Neural crest cell (in vitro differentiated cells): ENCODE measurements around the gene ST7. TPM values are rescaled to one million over a fixed set of nuclear protein-coding genes. Genes with fewer than 3 reads are reported as not detected.

Experiments used
- DNase-seq: peaks from one replicate; pipeline ENCODE4 v3.0.0; 2021; ENCODE audit warnings: low read depth, mixed read lengths, low spot score
- H3K27ac Mint-ChIP-seq: one replicate; pipeline ENCODE4 v1.8.0; 2021; ENCODE audit warnings: mild to moderate bottlenecking, mixed read lengths; ENCODE audit not compliant: unreplicated experiment
- H3K27me3 Mint-ChIP-seq: 2 replicates; pipeline ENCODE4 v1.8.0; 2021; ENCODE audit warnings: low read depth, mild to moderate bottlenecking, mixed read lengths
- H3K36me3 Mint-ChIP-seq: 2 replicates; pipeline ENCODE4 v1.8.0; 2021; ENCODE audit warnings: low read depth, mild to moderate bottlenecking, mixed read lengths
- H3K4me1 Mint-ChIP-seq: 2 replicates; pipeline ENCODE4 v1.8.0; 2021; ENCODE audit warnings: mixed read lengths
- H3K4me3 Mint-ChIP-seq: one replicate; pipeline ENCODE4 v1.8.0; 2021; ENCODE audit warnings: mild to moderate bottlenecking, mixed read lengths
- H3K9me3 Mint-ChIP-seq: 2 replicates; pipeline ENCODE4 v1.8.0; 2021; ENCODE audit warnings: mixed read lengths
- total RNA-seq: library from RNA; stranded (reverse); gene quantifications from 2 replicates; pipeline ENCODE4 v1.2.1, GENCODE V29; 2021
- TF ChIP-seq, protein P1 (sequence below): fragments of 200-600 bp; sonication (generic); conservative IDR thresholded peaks from 2 replicates; pipeline ENCODE4 v1.5.0; 2021; ENCODE audit warnings: antibody characterized with exemption, mild to moderate bottlenecking

The ST7 gene
- total RNA-seq, 1 donor from 2014 or later, result 22.4 TPM

DNA sequence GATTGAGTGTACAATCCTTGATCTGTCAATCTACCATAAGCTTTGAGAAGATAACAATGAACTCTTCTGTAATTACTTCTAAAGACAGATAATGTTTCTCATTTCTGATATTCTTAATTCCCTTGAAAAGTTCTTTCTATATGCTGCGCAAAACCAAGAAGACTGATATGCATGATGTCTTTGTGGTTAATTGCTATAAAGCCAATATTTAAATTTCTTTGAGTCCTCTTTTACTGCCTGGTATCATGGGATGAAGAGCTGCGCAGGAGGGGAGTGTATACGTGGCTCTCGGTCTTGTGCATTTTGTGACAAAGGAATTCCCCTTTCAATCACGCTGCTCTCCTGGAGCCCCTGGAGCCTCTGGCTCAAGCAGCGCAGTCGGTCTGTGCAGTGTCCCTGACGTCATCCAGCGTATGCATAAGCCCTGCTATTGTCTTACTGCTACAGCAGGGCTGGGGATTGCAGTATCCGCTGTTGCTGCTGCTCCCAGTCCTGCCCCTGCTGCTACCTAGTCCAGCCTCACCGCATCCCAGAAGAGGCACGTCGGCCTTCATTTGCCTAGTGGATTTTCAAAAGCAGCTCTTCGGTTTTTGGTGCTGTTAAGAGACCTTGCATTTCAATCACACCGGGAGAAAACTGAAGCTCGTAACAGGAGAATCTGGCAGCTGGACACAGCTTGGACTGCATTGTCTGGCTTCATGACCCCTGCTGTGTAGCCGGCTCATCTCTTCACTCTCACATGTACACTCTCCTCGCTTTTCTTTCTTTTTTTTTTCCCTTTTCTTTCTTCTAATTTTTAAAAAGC is 66.7 kb downstream of the ST7 start:
- Mint-ChIP-seq H3K27me3 (no peaks in the 10 kb centered on the region), H3K4me3 (no peak overlapping the region), H3K36me3 (no peaks in the 10 kb centered on the region), H3K9me3 (no peaks in the 10 kb centered on the region), H3K4me1 (peaks cover 9% of the 10 kb centered on the region), H3K27ac (no peak overlapping the region)
- peak; percentile 63 for DNase-seq
- TF ChIP-seq, protein P1, sequence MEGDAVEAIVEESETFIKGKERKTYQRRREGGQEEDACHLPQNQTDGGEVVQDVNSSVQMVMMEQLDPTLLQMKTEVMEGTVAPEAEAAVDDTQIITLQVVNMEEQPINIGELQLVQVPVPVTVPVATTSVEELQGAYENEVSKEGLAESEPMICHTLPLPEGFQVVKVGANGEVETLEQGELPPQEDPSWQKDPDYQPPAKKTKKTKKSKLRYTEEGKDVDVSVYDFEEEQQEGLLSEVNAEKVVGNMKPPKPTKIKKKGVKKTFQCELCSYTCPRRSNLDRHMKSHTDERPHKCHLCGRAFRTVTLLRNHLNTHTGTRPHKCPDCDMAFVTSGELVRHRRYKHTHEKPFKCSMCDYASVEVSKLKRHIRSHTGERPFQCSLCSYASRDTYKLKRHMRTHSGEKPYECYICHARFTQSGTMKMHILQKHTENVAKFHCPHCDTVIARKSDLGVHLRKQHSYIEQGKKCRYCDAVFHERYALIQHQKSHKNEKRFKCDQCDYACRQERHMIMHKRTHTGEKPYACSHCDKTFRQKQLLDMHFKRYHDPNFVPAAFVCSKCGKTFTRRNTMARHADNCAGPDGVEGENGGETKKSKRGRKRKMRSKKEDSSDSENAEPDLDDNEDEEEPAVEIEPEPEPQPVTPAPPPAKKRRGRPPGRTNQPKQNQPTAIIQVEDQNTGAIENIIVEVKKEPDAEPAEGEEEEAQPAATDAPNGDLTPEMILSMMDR, result no peak

DNA sequence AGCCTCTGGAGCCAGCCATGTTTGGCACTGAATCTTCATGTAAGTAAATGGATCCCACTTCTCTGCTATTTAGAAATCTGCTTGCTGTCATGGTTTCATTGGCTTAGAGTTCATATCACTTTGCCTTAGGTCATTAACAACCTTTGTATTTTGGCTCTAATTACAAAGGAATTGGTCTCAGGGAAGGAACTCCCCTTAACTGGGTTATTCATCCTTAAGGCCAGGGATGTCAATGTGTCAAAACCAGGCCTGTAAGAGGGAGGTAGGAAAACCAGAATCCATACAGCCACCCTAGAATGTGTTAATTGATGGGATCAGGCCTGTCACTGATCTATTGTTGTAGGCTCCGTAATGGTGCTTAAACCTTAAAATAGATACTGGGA is 67.3 kb downstream of the ST7 start:
- no peak overlapping the region for H3K27ac Mint-ChIP-seq
- no peaks in the 10 kb centered on the region for H3K9me3 Mint-ChIP-seq
- H3K4me1 Mint-ChIP-seq, result peaks cover 14% of the 10 kb centered on the region
- TF ChIP-seq, protein P1, result no peak
- DNase-seq, result no peak
- no peak overlapping the region for H3K4me3 Mint-ChIP-seq
- no peaks in the 10 kb centered on the region for H3K27me3 Mint-ChIP-seq
- H3K36me3 Mint-ChIP-seq, result no peaks in the 10 kb centered on the region

DNA sequence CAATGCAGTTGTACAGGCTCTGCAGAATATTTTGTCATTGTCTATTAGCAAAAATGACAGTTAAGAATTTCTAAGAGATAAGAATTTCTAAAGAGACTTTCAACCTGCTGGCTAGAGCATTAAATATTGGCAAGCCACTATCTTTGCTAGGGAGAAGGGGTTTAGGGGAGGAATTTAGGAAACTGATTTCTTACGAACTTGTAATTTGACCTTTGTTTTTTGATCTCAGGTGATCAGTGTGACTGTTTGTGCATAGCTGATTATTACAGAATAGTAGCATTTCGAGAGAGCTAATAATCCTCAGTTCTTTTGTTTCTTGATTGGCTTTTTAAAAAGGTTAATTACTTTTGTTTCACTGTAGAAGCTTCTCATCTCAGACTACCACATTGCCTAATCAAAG is 68.1 kb downstream of the ST7 start:
- Mint-ChIP-seq H3K4me3 (no peak overlapping the region), H3K36me3 (no peaks in the 10 kb centered on the region), H3K4me1 (peaks cover 19% of the 10 kb centered on the region), H3K9me3 (no peaks in the 10 kb centered on the region), H3K27ac (no peak overlapping the region), H3K27me3 (no peaks in the 10 kb centered on the region)
- no peak for DNase-seq
- TF ChIP-seq, protein P1, result no peak

DNA sequence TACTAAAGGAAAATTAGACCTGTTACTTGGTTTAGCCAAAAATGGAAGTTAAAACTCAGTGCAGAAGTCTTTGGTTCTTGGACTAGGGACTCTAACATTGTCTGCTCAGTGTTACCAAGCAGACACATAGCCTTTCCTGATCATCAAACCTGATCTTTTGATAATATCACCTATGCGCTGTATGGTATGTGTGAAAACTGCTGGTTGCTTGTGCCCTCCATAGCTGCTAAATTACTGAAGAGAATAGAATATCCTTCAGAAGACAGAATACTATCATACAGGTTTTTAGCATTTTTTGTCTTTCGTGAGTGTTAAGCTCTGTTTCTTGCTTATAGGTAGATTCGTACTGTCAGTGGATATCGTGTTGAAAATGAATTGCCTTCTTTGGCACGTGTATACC is 68.7 kb downstream of the ST7 start:
- no peak for DNase-seq
- H3K4me3 Mint-ChIP-seq, result no peak overlapping the region
- peaks cover 23% of the 10 kb centered on the region for H3K4me1 Mint-ChIP-seq
- no peaks in the 10 kb centered on the region for H3K9me3 Mint-ChIP-seq
- H3K36me3 Mint-ChIP-seq, result no peaks in the 10 kb centered on the region
- TF ChIP-seq, protein P1, result no peak
- no peaks in the 10 kb centered on the region for H3K27me3 Mint-ChIP-seq
- no peak overlapping the region for H3K27ac Mint-ChIP-seq

DNA sequence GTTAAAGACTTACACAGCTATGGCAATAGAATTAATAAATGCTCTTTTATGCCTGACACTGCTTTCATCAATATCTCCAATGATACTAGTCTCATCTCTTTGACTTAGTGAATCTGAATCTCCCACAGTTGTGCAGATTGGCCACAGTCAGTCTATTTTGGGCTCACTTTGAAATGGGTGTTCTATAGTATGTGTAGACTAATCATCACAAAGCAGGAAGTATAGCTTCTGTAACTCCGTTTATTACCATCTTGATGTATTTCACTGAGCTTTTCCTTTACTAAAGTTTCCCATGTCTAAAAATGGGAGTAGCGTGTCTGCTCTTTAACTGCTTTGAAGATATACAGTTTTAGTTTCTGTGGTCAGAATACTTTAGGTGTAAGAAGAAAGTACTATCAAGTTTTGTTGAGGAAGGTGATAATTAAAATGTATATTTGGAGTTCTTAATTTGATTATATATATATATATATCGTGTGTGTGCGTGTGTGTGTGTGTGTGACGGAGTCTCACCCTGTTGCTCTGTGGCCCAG is 70.1 kb downstream of the ST7 start:
- TF ChIP-seq, protein P1, result no peak
- Mint-ChIP-seq H3K27me3 (no peaks in the 10 kb centered on the region), H3K36me3 (peaks cover under 1% of the 10 kb centered on the region), H3K27ac (no peak overlapping the region), H3K4me1 (peaks cover 23% of the 10 kb centered on the region), H3K4me3 (no peak overlapping the region), H3K9me3 (peaks cover 3% of the 10 kb centered on the region)
- DNase-seq, result no peak
